Endodermal cell (in vitro differentiated cells): Measurements from ENCODE around the gene PPFIBP2. TPM values are rescaled to one million over a fixed set of nuclear protein-coding genes. Genes with fewer than 3 reads are reported as not detected.

Experiments used
- DNase-seq: peaks from one replicate; pipeline ENCODE4 v3.0.0-alpha.2; 2017
- H3K27ac ChIP-seq: 2 replicates; pipeline ENCODE4 v1.5.1; 2013; ENCODE audit warnings: mild to moderate bottlenecking, low read depth, low read length, moderate library complexity
- H3K27me3 ChIP-seq: 2 replicates; pipeline ENCODE4 v1.6.1; 2013; ENCODE audit warnings: mild to moderate bottlenecking, low read length, moderate library complexity; ENCODE audit not compliant: insufficient read depth, control insufficient read depth, poor library complexity, severe bottlenecking
- H3K36me3 ChIP-seq: 2 replicates; pipeline ENCODE4 v1.7.0; 2013; ENCODE audit warnings: mild to moderate bottlenecking, low read length, moderate library complexity; ENCODE audit not compliant: control insufficient read depth, insufficient read depth
- H3K4me1 ChIP-seq: one replicate; pipeline ENCODE4 v1.7.0; 2013; ENCODE audit warnings: low read length; ENCODE audit not compliant: control insufficient read depth, insufficient read depth
- H3K4me3 ChIP-seq: 2 replicates; pipeline ENCODE4 v1.5.1; 2013; ENCODE audit warnings: mild to moderate bottlenecking, low read length, moderate library complexity
- H3K9ac ChIP-seq: 2 replicates; pipeline ENCODE4 v1.6.1; 2013; ENCODE audit warnings: mild to moderate bottlenecking, low read length, moderate library complexity; ENCODE audit not compliant: poor library complexity, severe bottlenecking; ENCODE audit errors: extremely low read depth
- H3K9me3 ChIP-seq: 2 replicates; pipeline ENCODE4 v1.6.1; 2013; ENCODE audit warnings: mild to moderate bottlenecking, low read length, moderate library complexity; ENCODE audit not compliant: control insufficient read depth
- H3K27ac Mint-ChIP-seq: 2 replicates; pipeline ENCODE4 v1.8.0; 2020; ENCODE audit warnings: mixed read lengths
- H3K27me3 Mint-ChIP-seq: 2 replicates; pipeline ENCODE4 v1.8.0; 2021; ENCODE audit warnings: mild to moderate bottlenecking, mixed read lengths; ENCODE audit not compliant: insufficient read depth
- H3K36me3 Mint-ChIP-seq: 2 replicates; pipeline ENCODE4 v1.8.0; 2020; ENCODE audit warnings: low read depth, mixed read lengths
- H3K4me1 Mint-ChIP-seq: 2 replicates; pipeline ENCODE4 v1.8.0; 2020; ENCODE audit warnings: mixed read lengths
- H3K4me3 Mint-ChIP-seq: 2 replicates; pipeline ENCODE4 v1.8.0; 2020; ENCODE audit warnings: mild to moderate bottlenecking, moderate library complexity, mixed read lengths
- H3K9me3 Mint-ChIP-seq: 2 replicates; pipeline ENCODE4 v1.8.0; 2020; ENCODE audit warnings: mild to moderate bottlenecking, mixed read lengths
- CTCF ChIP-seq: fragments of 200-600 bp; sonication (generic); conservative IDR thresholded peaks from 2 replicates; pipeline ENCODE4 v1.5.0; 2021; ENCODE audit warnings: antibody characterized with exemption, mild to moderate bottlenecking
- WGBS, 2 experiments: methylation state at CpG; one replicate each; pipeline versions ENCODE4 v1.1.5 to v1.1.7; 2013; ENCODE audit warnings: missing lambda C conversion rate in 2 of 2, mixed read lengths in 1 of 2; ENCODE audit not compliant: insufficient coverage in 1 of 2, insufficient read length in 1 of 2; 5-methylcytosine and 5-hydroxymethylcytosine counted together
- total RNA-seq, 2 donors: library from RNA; stranded (reverse); fragmentation: NEBNext Ultra II Directional in 1 of 2; extraction: Animal tissue kit (Norgen Biotek cat#: 25700) in 1 of 2; gene quantifications; 2 replicates in 1 of 2; 3 replicates in 1 of 2; pipeline ENCODE4 v1.2.1, GENCODE V29; 2021

PPFIBP2 gene
- total RNA-seq, 2 donors from 2014 or later: 149 to 195 TPM

- no peak overlapping the region for H3K27ac Mint-ChIP-seq
- peaks cover 2% of the 10 kb centered on the region for H3K36me3 Mint-ChIP-seq
- TF ChIP-seq CTCF: no peak
- H3K27ac ChIP-seq: no peak overlapping the region
- WGBS, 2 experiments: 96 to 100% methylated on average over 1 of the region's 2 CpGs
- H3K4me1 Mint-ChIP-seq: peaks cover 44% of the 10 kb centered on the region
- H3K9me3 ChIP-seq: no peaks in the 10 kb centered on the region
- no peaks in the 10 kb centered on the region for H3K27me3 ChIP-seq
- no peaks in the 10 kb centered on the region for H3K27me3 Mint-ChIP-seq
- no peak for DNase-seq
- H3K4me3 Mint-ChIP-seq: no peak overlapping the region
- no peaks in the 10 kb centered on the region for H3K36me3 ChIP-seq
- H3K4me1 ChIP-seq: peaks cover 15% of the 10 kb centered on the region
- H3K4me3 ChIP-seq: no peak overlapping the region
- H3K9me3 Mint-ChIP-seq: no peaks in the 10 kb centered on the region
- H3K9ac ChIP-seq: no peak overlapping the region
Measured at GRCh38 chr11:7595951-7596350, 82.2 kb downstream of the PPFIBP2 start.

GRCh38 chr11:7596975-7597391 lies 83.2 kb downstream of the PPFIBP2 start:
- no peak overlapping the region for H3K4me3 Mint-ChIP-seq
- Histone ChIP-seq H3K9me3 (no peaks in the 10 kb centered on the region), H3K4me3 (no peak overlapping the region), H3K27ac (no peak overlapping the region), H3K4me1 (peaks cover 15% of the 10 kb centered on the region), H3K36me3 (no peaks in the 10 kb centered on the region), H3K27me3 (no peaks in the 10 kb centered on the region), H3K9ac (no peak overlapping the region)
- H3K4me1 Mint-ChIP-seq: peaks cover 46% of the 10 kb centered on the region
- TF ChIP-seq CTCF: no peak
- 83 to 92% methylated on average over 3 to 5 of the region's 5 CpGs for WGBS, 2 experiments
- H3K27me3 Mint-ChIP-seq: no peaks in the 10 kb centered on the region
- H3K36me3 Mint-ChIP-seq: peaks cover 4% of the 10 kb centered on the region
- DNase-seq: no peak
- H3K9me3 Mint-ChIP-seq: no peaks in the 10 kb centered on the region
- no peak overlapping the region for H3K27ac Mint-ChIP-seq

GRCh38 chr11:7597620-7598019 lies 83.8 kb downstream of the PPFIBP2 start:
- Histone ChIP-seq H3K4me1 (peaks cover 15% of the 10 kb centered on the region), H3K27ac (no peak overlapping the region), H3K9me3 (no peaks in the 10 kb centered on the region), H3K27me3 (no peaks in the 10 kb centered on the region), H3K4me3 (no peak overlapping the region), H3K9ac (no peak overlapping the region), H3K36me3 (no peaks in the 10 kb centered on the region)
- Mint-ChIP-seq H3K27ac (no peak overlapping the region), H3K4me1 (peaks cover 46% of the 10 kb centered on the region), H3K4me3 (no peak overlapping the region), H3K9me3 (no peaks in the 10 kb centered on the region), H3K36me3 (peaks cover 4% of the 10 kb centered on the region), H3K27me3 (no peaks in the 10 kb centered on the region)
- no peak for TF ChIP-seq CTCF
- WGBS, 2 experiments: 81 to 84% methylated on average over 8 of the region's 8 CpGs
- DNase-seq: no peak
